ENCODE results near the gene EMC10. TPM values are rescaled to one million over a fixed set of nuclear protein-coding genes. Genes with fewer than 3 reads are reported as not detected.

The EMC10 gene
- total and polyA plus RNA-seq, 4 donors, result 17.1 to 132 (median 40.5) TPM

DNA sequence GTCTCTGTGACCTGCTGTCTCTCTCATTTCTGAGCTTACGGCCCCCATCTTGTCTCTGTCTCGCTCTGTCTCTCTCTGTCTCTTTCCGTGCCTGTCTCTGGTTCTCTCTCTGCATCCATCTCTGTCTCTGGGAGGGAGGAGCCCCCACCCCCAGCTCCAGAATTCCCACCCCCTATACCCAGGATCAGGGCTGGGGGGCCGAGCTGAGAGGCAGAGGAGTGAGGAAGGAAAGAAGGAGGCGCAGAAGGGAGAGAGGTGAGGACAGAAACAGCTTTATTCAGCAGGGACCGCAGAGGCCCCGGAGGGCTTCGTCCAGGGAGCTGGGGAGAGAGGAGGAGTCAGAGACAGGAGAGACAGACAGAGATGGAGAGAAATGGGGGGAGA, 20.7 kb downstream of the EMC10 start:
- no peak for TF ChIP-seq EGR1 (IDR thresholded peaks at IDR 0.05; ENCODE audit: low read depth in 2 of 2)
- TF ChIP-seq, protein P1, sequence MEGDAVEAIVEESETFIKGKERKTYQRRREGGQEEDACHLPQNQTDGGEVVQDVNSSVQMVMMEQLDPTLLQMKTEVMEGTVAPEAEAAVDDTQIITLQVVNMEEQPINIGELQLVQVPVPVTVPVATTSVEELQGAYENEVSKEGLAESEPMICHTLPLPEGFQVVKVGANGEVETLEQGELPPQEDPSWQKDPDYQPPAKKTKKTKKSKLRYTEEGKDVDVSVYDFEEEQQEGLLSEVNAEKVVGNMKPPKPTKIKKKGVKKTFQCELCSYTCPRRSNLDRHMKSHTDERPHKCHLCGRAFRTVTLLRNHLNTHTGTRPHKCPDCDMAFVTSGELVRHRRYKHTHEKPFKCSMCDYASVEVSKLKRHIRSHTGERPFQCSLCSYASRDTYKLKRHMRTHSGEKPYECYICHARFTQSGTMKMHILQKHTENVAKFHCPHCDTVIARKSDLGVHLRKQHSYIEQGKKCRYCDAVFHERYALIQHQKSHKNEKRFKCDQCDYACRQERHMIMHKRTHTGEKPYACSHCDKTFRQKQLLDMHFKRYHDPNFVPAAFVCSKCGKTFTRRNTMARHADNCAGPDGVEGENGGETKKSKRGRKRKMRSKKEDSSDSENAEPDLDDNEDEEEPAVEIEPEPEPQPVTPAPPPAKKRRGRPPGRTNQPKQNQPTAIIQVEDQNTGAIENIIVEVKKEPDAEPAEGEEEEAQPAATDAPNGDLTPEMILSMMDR (IDR thresholded peaks at IDR 0.05; ENCODE audit: low read depth, low read length, missing input control), result no peak
- no peak for TF ChIP-seq NR2F2 (IDR thresholded peaks at IDR 0.05)
- TF ChIP-seq, protein P2, sequence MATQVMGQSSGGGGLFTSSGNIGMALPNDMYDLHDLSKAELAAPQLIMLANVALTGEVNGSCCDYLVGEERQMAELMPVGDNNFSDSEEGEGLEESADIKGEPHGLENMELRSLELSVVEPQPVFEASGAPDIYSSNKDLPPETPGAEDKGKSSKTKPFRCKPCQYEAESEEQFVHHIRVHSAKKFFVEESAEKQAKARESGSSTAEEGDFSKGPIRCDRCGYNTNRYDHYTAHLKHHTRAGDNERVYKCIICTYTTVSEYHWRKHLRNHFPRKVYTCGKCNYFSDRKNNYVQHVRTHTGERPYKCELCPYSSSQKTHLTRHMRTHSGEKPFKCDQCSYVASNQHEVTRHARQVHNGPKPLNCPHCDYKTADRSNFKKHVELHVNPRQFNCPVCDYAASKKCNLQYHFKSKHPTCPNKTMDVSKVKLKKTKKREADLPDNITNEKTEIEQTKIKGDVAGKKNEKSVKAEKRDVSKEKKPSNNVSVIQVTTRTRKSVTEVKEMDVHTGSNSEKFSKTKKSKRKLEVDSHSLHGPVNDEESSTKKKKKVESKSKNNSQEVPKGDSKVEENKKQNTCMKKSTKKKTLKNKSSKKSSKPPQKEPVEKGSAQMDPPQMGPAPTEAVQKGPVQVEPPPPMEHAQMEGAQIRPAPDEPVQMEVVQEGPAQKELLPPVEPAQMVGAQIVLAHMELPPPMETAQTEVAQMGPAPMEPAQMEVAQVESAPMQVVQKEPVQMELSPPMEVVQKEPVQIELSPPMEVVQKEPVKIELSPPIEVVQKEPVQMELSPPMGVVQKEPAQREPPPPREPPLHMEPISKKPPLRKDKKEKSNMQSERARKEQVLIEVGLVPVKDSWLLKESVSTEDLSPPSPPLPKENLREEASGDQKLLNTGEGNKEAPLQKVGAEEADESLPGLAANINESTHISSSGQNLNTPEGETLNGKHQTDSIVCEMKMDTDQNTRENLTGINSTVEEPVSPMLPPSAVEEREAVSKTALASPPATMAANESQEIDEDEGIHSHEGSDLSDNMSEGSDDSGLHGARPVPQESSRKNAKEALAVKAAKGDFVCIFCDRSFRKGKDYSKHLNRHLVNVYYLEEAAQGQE (IDR thresholded peaks at IDR 0.05), result no peak
- TF ChIP-seq YY1 (IDR thresholded peaks at IDR 0.05), result no peak
- TF ChIP-seq HNF4G (IDR thresholded peaks at IDR 0.05), result no peak
- TF ChIP-seq SP1 (IDR thresholded peaks at IDR 0.05), result no peak
- TF ChIP-seq HNF4A (conservative IDR thresholded peaks at IDR 0.05), result no peak
- no peak for TF ChIP-seq RXRA (IDR thresholded peaks at IDR 0.05)
- TF ChIP-seq, protein P3, sequence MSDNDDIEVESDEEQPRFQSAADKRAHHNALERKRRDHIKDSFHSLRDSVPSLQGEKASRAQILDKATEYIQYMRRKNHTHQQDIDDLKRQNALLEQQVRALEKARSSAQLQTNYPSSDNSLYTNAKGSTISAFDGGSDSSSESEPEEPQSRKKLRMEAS (IDR thresholded peaks at IDR 0.05), result no peak
- no peak for TF ChIP-seq RAD21 (IDR thresholded peaks at IDR 0.05)

DNA sequence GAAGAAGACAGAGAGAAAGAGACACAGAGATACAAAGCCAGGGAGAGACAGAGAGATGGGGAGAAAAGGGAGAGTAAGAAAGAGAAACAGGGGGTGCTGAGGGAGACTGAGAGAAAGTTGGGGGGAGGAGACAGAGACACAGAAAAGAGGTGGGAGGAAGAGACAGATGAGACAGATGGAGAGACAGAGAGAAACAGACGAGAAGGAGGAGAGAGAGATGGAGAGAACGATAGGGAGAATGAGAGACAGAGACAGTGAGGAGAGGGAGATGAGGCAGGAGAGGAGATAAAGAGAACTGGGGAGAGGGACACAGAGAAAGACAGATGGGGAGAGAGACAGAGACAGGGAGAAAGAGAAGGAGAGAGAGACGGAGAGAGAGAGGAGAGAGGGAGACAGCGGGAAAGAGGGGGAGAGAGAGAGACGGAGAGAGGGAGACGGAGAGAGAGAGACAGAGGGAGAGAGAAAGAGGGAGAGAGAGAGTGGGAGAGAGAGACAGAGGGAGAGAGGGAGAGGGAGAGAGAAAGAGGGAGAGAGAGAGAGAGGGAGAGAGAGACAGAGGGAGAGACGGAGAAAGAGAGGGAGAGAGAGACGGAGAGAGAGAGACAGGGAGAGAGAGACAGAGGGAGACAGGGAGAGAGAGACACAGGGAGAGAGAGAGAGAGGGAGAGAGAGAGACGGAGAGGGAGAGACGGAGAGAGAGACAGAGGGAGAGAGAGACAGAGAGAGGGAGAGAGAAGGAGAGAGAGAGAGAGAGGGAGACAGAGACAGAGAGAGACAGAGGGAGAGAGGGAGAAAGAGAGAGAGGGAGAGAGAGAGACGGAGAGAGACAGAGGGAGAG, 22.1 kb downstream of the EMC10 start:
- WGBS, result 85% methylated on average over 11 of the region's 11 CpGs
- Histone ChIP-seq H3K4me3 (ENCODE audit: low read depth in 1 of 3, low read length in 3 of 3) (no peak overlapping the region), H3K36me3 (ENCODE audit: control insufficient read depth in 4 of 4, insufficient read depth in 3 of 4, low read depth in 1 of 4, low read length in 3 of 4) (no peaks in the 10 kb centered on the region), H3K9me3 (ENCODE audit: control insufficient read depth in 4 of 4, low read length in 3 of 4) (no peaks in the 10 kb centered on the region), H3K4me1 (ENCODE audit: control insufficient read depth in 4 of 4, insufficient read depth in 4 of 4, low read length in 3 of 4) (no peaks in the 10 kb centered on the region), H3K9ac (ENCODE audit: low read depth in 1 of 2, low read length in 2 of 2) (no peak overlapping the region), H3K27ac (ENCODE audit: low read depth in 1 of 2, low read length in 2 of 2) (no peak overlapping the region), H3K27me3 (ENCODE audit: control insufficient read depth in 4 of 4, insufficient read depth in 4 of 4, low read length in 3 of 4) (no peaks in the 10 kb centered on the region)
- TF ChIP-seq TAF1 (conservative IDR thresholded peaks at IDR 0.05), result no peak
- DNase-seq (ENCODE audit: low spot score), result no peak

More for the DNA sequence above, 20.7 kb downstream of the EMC10 start:
- Histone ChIP-seq H3K36me3 (ENCODE audit: control insufficient read depth in 4 of 4, insufficient read depth in 3 of 4, low read depth in 1 of 4, low read length in 3 of 4) (no peaks in the 10 kb centered on the region), H3K4me3 (ENCODE audit: low read depth in 1 of 3, low read length in 3 of 3) (no peak overlapping the region), H3K4me1 (ENCODE audit: control insufficient read depth in 4 of 4, insufficient read depth in 4 of 4, low read length in 3 of 4) (no peaks in the 10 kb centered on the region), H3K9me3 (ENCODE audit: control insufficient read depth in 4 of 4, low read length in 3 of 4) (no peaks in the 10 kb centered on the region), H3K27me3 (ENCODE audit: control insufficient read depth in 4 of 4, insufficient read depth in 4 of 4, low read length in 3 of 4) (no peaks in the 10 kb centered on the region), H3K9ac (ENCODE audit: low read depth in 1 of 2, low read length in 2 of 2) (no peak overlapping the region), H3K27ac (ENCODE audit: low read depth in 1 of 2, low read length in 2 of 2) (no peak overlapping the region)
- WGBS, result 84% methylated on average over 8 of the region's 8 CpGs
- DNase-seq (ENCODE audit: low spot score), result no peak
